Measurements from ENCODE around the gene DOCK2.
A peak's percentile ranks its signal among the peaks of the same experiment; 100 is the strongest.
"Not testable (repeated sequence)": the region's sequence is repeated elsewhere in the genome, so short reads cannot be mapped to it uniquely, and the experiment has no call there.

DOCK2 gene

GRCh38 chr5:169913479-169913878, 276.4 kb downstream of the DOCK2 start:
- no peak for DNase-seq

GRCh38 chr5:169914766-169915165, 277.7 kb downstream of the DOCK2 start:
- DNase-seq, result no peak

- peak; percentile 16 for DNase-seq
Observed at GRCh38 chr5:169917500-169917899, 280.4 kb downstream of the DOCK2 start.

GRCh38 chr5:169918228-169918627, 281.2 kb downstream of the DOCK2 start:
- no peak for DNase-seq

- no peak for DNase-seq
Observed at GRCh38 chr5:169920474-169920873, 283.4 kb downstream of the DOCK2 start.

GRCh38 chr5:169921384-169921783, 284.3 kb downstream of the DOCK2 start:
- no peak for DNase-seq

- no peak for DNase-seq
Observed at GRCh38 chr5:169921949-169922348, 284.9 kb downstream of the DOCK2 start.

- no peak for DNase-seq
Observed at GRCh38 chr5:169922474-169922873, 285.4 kb downstream of the DOCK2 start.

- DNase-seq, result no peak
Observed at GRCh38 chr5:169923988-169924387, 286.9 kb downstream of the DOCK2 start.

- DNase-seq, result no peak
Observed at GRCh38 chr5:169933127-169933526, 296.1 kb downstream of the DOCK2 start.

- no peak for DNase-seq
Observed at GRCh38 chr5:169933616-169934015, 296.5 kb downstream of the DOCK2 start.

- DNase-seq, result no peak
Observed at GRCh38 chr5:169934990-169935389, 297.9 kb downstream of the DOCK2 start.

- DNase-seq, result no peak
Observed at GRCh38 chr5:169935762-169936161, 298.7 kb downstream of the DOCK2 start.

GRCh38 chr5:169938439-169938838, 301.4 kb downstream of the DOCK2 start:
- no peak for DNase-seq

- DNase-seq, result no peak
Observed at GRCh38 chr5:169939731-169940130, 302.7 kb downstream of the DOCK2 start.

GRCh38 chr5:169941542-169941941, 304.5 kb downstream of the DOCK2 start:
- DNase-seq, result no peak

GRCh38 chr5:169942181-169942580, 305.1 kb downstream of the DOCK2 start:
- DNase-seq, result no peak

GRCh38 chr5:169943026-169943425, 306.0 kb downstream of the DOCK2 start:
- no peak for DNase-seq

GRCh38 chr5:169944115-169944514, 307.0 kb downstream of the DOCK2 start:
- no peak for DNase-seq

- no peak for DNase-seq
Observed at GRCh38 chr5:169944922-169945680, 308.0 kb downstream of the DOCK2 start.

- no peak for DNase-seq
Observed at GRCh38 chr5:169945831-169946261, 308.8 kb downstream of the DOCK2 start.

GRCh38 chr5:169946743-169947295, 309.7 kb downstream of the DOCK2 start:
- no peak for DNase-seq

GRCh38 chr5:169950333-169950732, 313.3 kb downstream of the DOCK2 start:
- DNase-seq, result no peak

- not testable (repeated sequence) for DNase-seq
Observed at GRCh38 chr5:169953196-169953595, 316.1 kb downstream of the DOCK2 start.

- no peak for DNase-seq
Observed at GRCh38 chr5:169954786-169955185, 317.7 kb downstream of the DOCK2 start.

All from OCI-M1 (cell line).